Measurements from ENCODE around the gene MAS1.

DNA sequence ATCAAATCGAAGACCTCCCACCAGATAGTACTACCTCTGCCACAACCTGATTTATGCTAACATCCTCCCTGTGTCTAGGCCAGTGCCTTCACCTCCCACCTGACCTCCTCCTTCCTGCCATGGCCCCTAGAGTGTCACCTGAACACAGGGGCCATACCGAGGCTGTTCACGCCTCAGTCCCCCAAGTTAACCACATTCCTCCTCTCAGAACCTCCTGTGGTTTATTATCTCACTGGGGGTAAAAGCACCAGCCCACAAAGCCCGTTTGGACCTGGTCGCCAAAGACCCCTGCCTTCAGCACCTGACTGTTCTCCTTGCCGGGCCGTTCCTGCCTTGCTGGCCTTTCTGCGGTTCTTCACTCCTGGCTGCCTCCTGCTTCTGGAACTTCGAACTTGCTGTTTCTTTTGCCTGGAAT is 13.7 kb downstream of the MAS1 start:
- no peak for TF ChIP-seq POLR2AphosphoS5 (IDR thresholded peaks at IDR 0.05)
- TF ChIP-seq, protein P1, sequence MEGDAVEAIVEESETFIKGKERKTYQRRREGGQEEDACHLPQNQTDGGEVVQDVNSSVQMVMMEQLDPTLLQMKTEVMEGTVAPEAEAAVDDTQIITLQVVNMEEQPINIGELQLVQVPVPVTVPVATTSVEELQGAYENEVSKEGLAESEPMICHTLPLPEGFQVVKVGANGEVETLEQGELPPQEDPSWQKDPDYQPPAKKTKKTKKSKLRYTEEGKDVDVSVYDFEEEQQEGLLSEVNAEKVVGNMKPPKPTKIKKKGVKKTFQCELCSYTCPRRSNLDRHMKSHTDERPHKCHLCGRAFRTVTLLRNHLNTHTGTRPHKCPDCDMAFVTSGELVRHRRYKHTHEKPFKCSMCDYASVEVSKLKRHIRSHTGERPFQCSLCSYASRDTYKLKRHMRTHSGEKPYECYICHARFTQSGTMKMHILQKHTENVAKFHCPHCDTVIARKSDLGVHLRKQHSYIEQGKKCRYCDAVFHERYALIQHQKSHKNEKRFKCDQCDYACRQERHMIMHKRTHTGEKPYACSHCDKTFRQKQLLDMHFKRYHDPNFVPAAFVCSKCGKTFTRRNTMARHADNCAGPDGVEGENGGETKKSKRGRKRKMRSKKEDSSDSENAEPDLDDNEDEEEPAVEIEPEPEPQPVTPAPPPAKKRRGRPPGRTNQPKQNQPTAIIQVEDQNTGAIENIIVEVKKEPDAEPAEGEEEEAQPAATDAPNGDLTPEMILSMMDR (IDR thresholded peaks at IDR 0.05): no peak

Data from prostate gland (tissue), 2 donors.